CD4-positive, alpha-beta T cell (primary cell): Measurements from ENCODE around the gene AUTS2. TPM values are rescaled to one million over a fixed set of nuclear protein-coding genes. Genes with fewer than 3 reads are reported as not detected.

Experiments
- ATAC-seq: fragments of 200-7000 bp; cut with Tn5 transposase; one replicate; pipeline ENCODE4 v1.10.0; 2022; ENCODE audit warnings: mild to moderate bottlenecking; ENCODE audit not compliant: poor library complexity
- CTCF ChIA-PET: fragments of 350-600 bp; sonication (Branson Sonifier 250); formaldehyde crosslinking; loops from one replicate; lab custom pipeline; 2021; ENCODE audit warnings: antibody characterized with exemption, inconsistent platforms; lab: Charles Lee
- POLR2A ChIA-PET: fragments of 350-600 bp; sonication (Branson Sonifier 250); formaldehyde crosslinking; loops from one replicate; lab custom pipeline; 2021; ENCODE audit warnings: antibody characterized with exemption, inconsistent platforms; lab: Charles Lee
- DNase-seq, 14 experiments: peaks; one replicate each; pipeline ENCODE4 v3.0.0-alpha.2; 2013 to 2020; ENCODE audit warnings: mixed read lengths in 2 of 14
- H3K27ac ChIP-seq, 2 donors: one replicate each; pipeline versions ENCODE4 v1.5.1 to v1.7.0; 2013; ENCODE audit warnings: low read length in 2 of 2, low read depth in 1 of 2, mild to moderate bottlenecking in 1 of 2
- H3K27me3 ChIP-seq, 2 experiments: 1 replicate in 1 of 2; 2 replicates in 1 of 2; pipeline versions ENCODE4 v1.6.1 to v1.7.0; 2013; ENCODE audit warnings: low read length in 2 of 2, control low read depth in 1 of 2, mild to moderate bottlenecking in 1 of 2, moderate library complexity in 1 of 2; ENCODE audit not compliant: insufficient read depth in 2 of 2, control insufficient read depth in 1 of 2
- H3K36me3 ChIP-seq: one replicate; pipeline ENCODE4 v1.6.1; 2013; ENCODE audit warnings: low read length, control low read depth; ENCODE audit not compliant: insufficient read depth
- H3K4me1 ChIP-seq: one replicate; pipeline ENCODE4 v1.6.1; 2013; ENCODE audit warnings: low read length, control low read depth; ENCODE audit not compliant: insufficient read depth
- H3K4me3 ChIP-seq: one replicate; pipeline ENCODE4 v1.5.1; 2013; ENCODE audit warnings: mild to moderate bottlenecking, low read length, moderate library complexity
- H3K9me3 ChIP-seq, 2 experiments: 1 replicate in 1 of 2; 2 replicates in 1 of 2; pipeline versions ENCODE4 v1.6.1 to v1.7.0; 2013; ENCODE audit warnings: low read length in 2 of 2, mild to moderate bottlenecking in 2 of 2, control low read depth in 1 of 2, moderate library complexity in 1 of 2; ENCODE audit not compliant: control insufficient read depth in 1 of 2, insufficient read depth in 1 of 2
- H3K27ac Mint-ChIP-seq: one replicate; pipeline ENCODE4 v1.8.0; 2020; ENCODE audit warnings: mixed read lengths
- H3K27me3 Mint-ChIP-seq: one replicate; pipeline ENCODE4 v1.8.0; 2021; ENCODE audit warnings: mixed read lengths
- H3K36me3 Mint-ChIP-seq: one replicate; pipeline ENCODE4 v1.8.0; 2021; ENCODE audit warnings: low read depth, mixed read lengths
- H3K4me1 Mint-ChIP-seq: one replicate; pipeline ENCODE4 v1.8.0; 2021; ENCODE audit warnings: low read depth, mixed read lengths
- H3K4me3 Mint-ChIP-seq: one replicate; pipeline ENCODE4 v1.8.0; 2020; ENCODE audit warnings: mild to moderate bottlenecking, mixed read lengths
- H3K9me3 Mint-ChIP-seq: one replicate; pipeline ENCODE4 v1.8.0; 2020; ENCODE audit warnings: mixed read lengths
- CTCF ChIP-seq: fragments of 200-600 bp; IDR thresholded peaks from one replicate; pipeline ENCODE4 v1.8.0; 2022; ENCODE audit warnings: antibody characterized with exemption, mild to moderate bottlenecking
- intact Hi-C, 2 experiments: fragments of 100-400 bp; cut with DNase I in 1 of 2; cut with micrococcal nuclease in 1 of 2; formaldehyde crosslinking; loops; one replicate each; pipeline versions ENCODE4 v1.15.1 to v1.9.0; 2023 to 2025; cut with DNase I, micrococcal nuclease
- total RNA-seq, 174 experiments: library from RNA in 2 of 174; stranded (reverse) in 2 of 174; gene quantifications; one replicate each; pipeline ENCODE4 v1.2.3 and lab custom pipeline; 2021 to 2026

AUTS2 gene
- total RNA-seq, 2 experiments from 2014 or later = 43.6 to 47.6 TPM

- peaks cover 0 to 4% of the 10 kb centered on the region in 2 experiments for H3K9me3 ChIP-seq
- Mint-ChIP-seq H3K9me3 (no peaks in the 10 kb centered on the region), H3K4me3 (no peak overlapping the region), H3K36me3 (no peaks in the 10 kb centered on the region), H3K4me1 (no peaks in the 10 kb centered on the region), H3K27ac (no peak overlapping the region), H3K27me3 (no peaks in the 10 kb centered on the region)
- H3K36me3 ChIP-seq = no peaks in the 10 kb centered on the region
- CTCF ChIA-PET = no interaction called here
- ATAC-seq = no peak
- DNase-seq = no peak
- H3K27ac ChIP-seq = no peak overlapping the region
- TF ChIP-seq CTCF = no peak
- H3K27me3 ChIP-seq = no peaks in the 10 kb centered on the region
- POLR2A ChIA-PET = no interaction called here
- H3K4me3 ChIP-seq = no peak overlapping the region
- H3K4me1 ChIP-seq = no peaks in the 10 kb centered on the region
- intact Hi-C loops = loop anchor here in 1 of 2 experiments (5.0 kb wide), 1 partner anchor 653 kb away; no protein-coding TSS in a partner anchor
These were observed 445.8 kb downstream of the AUTS2 start for GRCh38 chr7:70044064-70044463.

GRCh38 chr7:70044525-70044924 lies 446.2 kb downstream of the AUTS2 start:
- intact Hi-C loops = loop anchor here in 1 of 2 experiments (5.0 kb wide), 1 partner anchor 653 kb away; no protein-coding TSS in a partner anchor
- no peaks in the 10 kb centered on the region for H3K27me3 Mint-ChIP-seq
- TF ChIP-seq CTCF = no peak
- no peaks in the 10 kb centered on the region for H3K27me3 ChIP-seq
- H3K4me1 Mint-ChIP-seq = no peaks in the 10 kb centered on the region
- no peak for ATAC-seq
- H3K4me1 ChIP-seq = no peaks in the 10 kb centered on the region
- DNase-seq = no peak
- H3K36me3 Mint-ChIP-seq = no peaks in the 10 kb centered on the region
- no peaks in the 10 kb centered on the region for H3K9me3 Mint-ChIP-seq
- POLR2A ChIA-PET = no interaction called here
- H3K4me3 Mint-ChIP-seq = no peak overlapping the region
- CTCF ChIA-PET = no interaction called here
- no peak overlapping the region for H3K27ac ChIP-seq
- no peaks in the 10 kb centered on the region for H3K36me3 ChIP-seq
- no peak overlapping the region for H3K27ac Mint-ChIP-seq
- H3K4me3 ChIP-seq = no peak overlapping the region
- H3K9me3 ChIP-seq = peaks cover 0 to 4% of the 10 kb centered on the region in 2 experiments

- POLR2A ChIA-PET = no interaction called here
- no peak for TF ChIP-seq CTCF
- H3K36me3 ChIP-seq = no peaks in the 10 kb centered on the region
- no peaks in the 10 kb centered on the region for H3K27me3 ChIP-seq
- intact Hi-C loops = loop anchor here in 1 of 2 experiments (5.0 kb wide), 1 partner anchor 652 kb away; no protein-coding TSS in a partner anchor
- Mint-ChIP-seq H3K36me3 (no peaks in the 10 kb centered on the region), H3K4me3 (no peak overlapping the region), H3K27ac (no peak overlapping the region), H3K9me3 (no peaks in the 10 kb centered on the region), H3K4me1 (no peaks in the 10 kb centered on the region), H3K27me3 (no peaks in the 10 kb centered on the region)
- H3K4me1 ChIP-seq = no peaks in the 10 kb centered on the region
- DNase-seq = no peak
- no peak overlapping the region for H3K27ac ChIP-seq
- ATAC-seq = no peak
- H3K9me3 ChIP-seq = peaks cover 0 to 4% of the 10 kb centered on the region in 2 experiments
- CTCF ChIA-PET = no interaction called here
- H3K4me3 ChIP-seq = no peak overlapping the region
These were observed 446.7 kb downstream of the AUTS2 start for GRCh38 chr7:70044981-70045380.
